Measurements from ENCODE around the gene LITAF.

DNA sequence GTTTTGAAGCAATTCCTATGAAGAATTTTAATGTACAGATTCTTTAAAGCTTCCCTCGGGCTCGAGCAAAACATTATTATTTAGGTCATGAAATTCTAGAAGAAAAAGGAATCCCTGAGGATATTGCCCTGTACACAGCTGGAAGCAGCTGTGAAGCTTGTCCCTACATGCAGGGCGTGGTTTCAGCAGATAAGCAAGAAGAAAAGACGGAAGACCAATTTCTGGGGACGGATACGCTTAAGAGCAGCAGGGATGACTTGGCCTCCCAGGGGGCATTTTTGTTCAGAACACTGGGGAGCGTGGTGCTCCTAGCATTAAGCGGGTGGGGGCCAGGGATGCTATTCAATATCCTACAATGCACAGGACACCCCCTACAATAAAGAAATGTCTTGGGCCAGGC lies 34.3 kb downstream of the LITAF start:
- TF ChIP-seq, protein P1, sequence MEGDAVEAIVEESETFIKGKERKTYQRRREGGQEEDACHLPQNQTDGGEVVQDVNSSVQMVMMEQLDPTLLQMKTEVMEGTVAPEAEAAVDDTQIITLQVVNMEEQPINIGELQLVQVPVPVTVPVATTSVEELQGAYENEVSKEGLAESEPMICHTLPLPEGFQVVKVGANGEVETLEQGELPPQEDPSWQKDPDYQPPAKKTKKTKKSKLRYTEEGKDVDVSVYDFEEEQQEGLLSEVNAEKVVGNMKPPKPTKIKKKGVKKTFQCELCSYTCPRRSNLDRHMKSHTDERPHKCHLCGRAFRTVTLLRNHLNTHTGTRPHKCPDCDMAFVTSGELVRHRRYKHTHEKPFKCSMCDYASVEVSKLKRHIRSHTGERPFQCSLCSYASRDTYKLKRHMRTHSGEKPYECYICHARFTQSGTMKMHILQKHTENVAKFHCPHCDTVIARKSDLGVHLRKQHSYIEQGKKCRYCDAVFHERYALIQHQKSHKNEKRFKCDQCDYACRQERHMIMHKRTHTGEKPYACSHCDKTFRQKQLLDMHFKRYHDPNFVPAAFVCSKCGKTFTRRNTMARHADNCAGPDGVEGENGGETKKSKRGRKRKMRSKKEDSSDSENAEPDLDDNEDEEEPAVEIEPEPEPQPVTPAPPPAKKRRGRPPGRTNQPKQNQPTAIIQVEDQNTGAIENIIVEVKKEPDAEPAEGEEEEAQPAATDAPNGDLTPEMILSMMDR (IDR thresholded peaks at IDR 0.05; ENCODE audit: borderline replicate concordance, extremely low read depth, low read length, poor library complexity, severe bottlenecking) = no peak
- no peak for TF ChIP-seq EZH2 (IDR thresholded peaks at IDR 0.05; ENCODE audit: borderline replicate concordance, low read depth, low read length, severe bottlenecking)

All from DND-41 (cell line).